Esophagus squamous epithelium (tissue), 4 donors: ENCODE measurements around the gene XRCC4.

Source experiments
- POLR2A ChIP-seq, 4 donors: fragments of 450-650 bp; IDR thresholded peaks; one replicate each; pipeline ENCODE4 v1.6.1; 2017; ENCODE audit warnings: antibody characterized with exemption in 4 of 4, mild to moderate bottlenecking in 4 of 4, moderate library complexity in 3 of 4
- TF ChIP-seq, protein P1 (sequence below), 6 experiments: fragments of 450-650 bp in 4 of 6; fragments of 200-600 bp in 2 of 6; sonication (generic) in 2 of 6; IDR thresholded peaks; one replicate each; pipeline ENCODE4 v1.5.1; 2016 to 2019; ENCODE audit warnings: antibody characterized with exemption in 6 of 6, mild to moderate bottlenecking in 4 of 6, moderate library complexity in 4 of 6

DNA sequence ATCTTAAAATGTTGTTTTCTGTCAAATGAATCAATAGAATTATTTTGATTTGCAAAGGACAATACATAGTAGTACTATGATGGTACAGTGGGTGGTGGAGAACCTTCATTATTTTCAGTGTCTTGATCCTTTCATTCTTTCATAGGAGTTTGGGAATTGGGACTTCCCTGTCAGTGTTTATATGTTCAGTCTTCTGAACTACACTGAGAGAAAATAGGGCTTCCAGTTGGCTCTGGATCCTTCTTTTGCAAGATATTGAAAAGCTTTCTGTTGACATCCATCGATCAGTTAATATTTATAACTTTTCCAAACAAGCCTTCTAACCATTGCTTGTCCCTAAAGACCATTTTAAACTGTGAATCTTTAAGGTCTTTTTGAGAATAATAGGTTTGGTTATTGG lies 94.7 kb downstream of the XRCC4 start:
- TF ChIP-seq POLR2A (IDR thresholded peaks at IDR 0.05): no peak
- TF ChIP-seq, protein P1, sequence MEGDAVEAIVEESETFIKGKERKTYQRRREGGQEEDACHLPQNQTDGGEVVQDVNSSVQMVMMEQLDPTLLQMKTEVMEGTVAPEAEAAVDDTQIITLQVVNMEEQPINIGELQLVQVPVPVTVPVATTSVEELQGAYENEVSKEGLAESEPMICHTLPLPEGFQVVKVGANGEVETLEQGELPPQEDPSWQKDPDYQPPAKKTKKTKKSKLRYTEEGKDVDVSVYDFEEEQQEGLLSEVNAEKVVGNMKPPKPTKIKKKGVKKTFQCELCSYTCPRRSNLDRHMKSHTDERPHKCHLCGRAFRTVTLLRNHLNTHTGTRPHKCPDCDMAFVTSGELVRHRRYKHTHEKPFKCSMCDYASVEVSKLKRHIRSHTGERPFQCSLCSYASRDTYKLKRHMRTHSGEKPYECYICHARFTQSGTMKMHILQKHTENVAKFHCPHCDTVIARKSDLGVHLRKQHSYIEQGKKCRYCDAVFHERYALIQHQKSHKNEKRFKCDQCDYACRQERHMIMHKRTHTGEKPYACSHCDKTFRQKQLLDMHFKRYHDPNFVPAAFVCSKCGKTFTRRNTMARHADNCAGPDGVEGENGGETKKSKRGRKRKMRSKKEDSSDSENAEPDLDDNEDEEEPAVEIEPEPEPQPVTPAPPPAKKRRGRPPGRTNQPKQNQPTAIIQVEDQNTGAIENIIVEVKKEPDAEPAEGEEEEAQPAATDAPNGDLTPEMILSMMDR (IDR thresholded peaks at IDR 0.05): no peak
